Neutrophil (primary cell): Measurements from ENCODE around the gene SYNPR.

Source experiments
- H3K27ac ChIP-seq: fragments of 200-600 bp; sonication (generic); 2 replicates; pipeline ENCODE4 v1.5.1; 2016; ENCODE audit warnings: mild to moderate bottlenecking, moderate library complexity
- H3K27me3 ChIP-seq: fragments of 200-600 bp; sonication (generic); 2 replicates; pipeline ENCODE4 v1.6.0; 2016; ENCODE audit warnings: mild to moderate bottlenecking
- H3K36me3 ChIP-seq: fragments of 200-600 bp; sonication (generic); 2 replicates; pipeline ENCODE4 v1.5.1; 2017
- H3K4me1 ChIP-seq, 2 experiments: fragments of 200-600 bp in 1 of 2; sonication (generic) in 1 of 2; 1 replicate in 1 of 2; 2 replicates in 1 of 2; pipeline versions ENCODE4 v1.5.1 to v1.6.1; 2013 to 2016; ENCODE audit warnings: low read depth in 1 of 2, low read length in 1 of 2, mild to moderate bottlenecking in 1 of 2, moderate library complexity in 1 of 2; ENCODE audit not compliant: control insufficient read depth in 1 of 2, insufficient read depth in 1 of 2
- H3K4me3 ChIP-seq, 2 experiments: fragments of 200-600 bp in 1 of 2; sonication (generic) in 1 of 2; 1 replicate in 1 of 2; 2 replicates in 1 of 2; pipeline ENCODE4 v1.5.1; 2013 to 2016; ENCODE audit warnings: low read depth in 1 of 2, low read length in 1 of 2, mild to moderate bottlenecking in 1 of 2, moderate library complexity in 1 of 2
- H3K9me3 ChIP-seq: fragments of 200-600 bp; sonication (generic); 2 replicates; pipeline ENCODE4 v1.5.1; 2016
- CTCF ChIP-seq: fragments of 200-600 bp; sonication (generic); IDR thresholded peaks from 2 replicates; pipeline ENCODE4 v1.5.1; 2016; ENCODE audit warnings: antibody characterized with exemption

Gene SYNPR

GRCh38 chr3:63478990-63479660 lies 201.0 kb downstream of the SYNPR start:
- Histone ChIP-seq H3K36me3 (no peaks in the 10 kb centered on the region), H3K9me3 (no peaks in the 10 kb centered on the region), H3K27me3 (no peaks in the 10 kb centered on the region), H3K4me1 (no peaks in the 10 kb centered on the region), H3K27ac (no peak overlapping the region), H3K4me3 (no peak overlapping the region)
- TF ChIP-seq CTCF, result no peak

DNA sequence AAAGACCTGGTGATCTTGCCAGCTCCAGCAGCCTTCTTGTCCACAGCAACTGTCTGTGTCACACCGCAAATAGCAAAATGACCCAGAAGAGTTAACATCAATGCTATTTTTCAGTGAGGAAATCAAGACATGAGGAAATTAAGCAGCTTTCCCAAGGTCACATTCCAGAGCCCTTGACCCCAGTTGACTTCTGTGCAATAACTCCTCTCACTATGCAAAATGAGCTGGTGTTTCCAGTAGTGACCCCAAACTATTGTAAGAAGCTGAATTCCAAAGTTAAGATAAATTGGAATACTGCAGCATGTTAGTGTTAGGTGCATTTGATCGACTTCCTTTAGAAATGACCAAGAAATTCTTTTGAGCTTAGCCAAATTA lies 201.5 kb downstream of the SYNPR start:
- TF ChIP-seq CTCF, result no peak
- Histone ChIP-seq H3K4me1 (no peaks in the 10 kb centered on the region), H3K36me3 (no peaks in the 10 kb centered on the region), H3K27ac (no peak overlapping the region), H3K4me3 (no peak overlapping the region), H3K9me3 (no peaks in the 10 kb centered on the region), H3K27me3 (no peaks in the 10 kb centered on the region)

GRCh38 chr3:63481627-63482026 lies 203.5 kb downstream of the SYNPR start:
- no peak for TF ChIP-seq CTCF
- Histone ChIP-seq H3K27ac (no peak overlapping the region), H3K27me3 (no peaks in the 10 kb centered on the region), H3K4me1 (no peaks in the 10 kb centered on the region), H3K36me3 (no peaks in the 10 kb centered on the region), H3K4me3 (no peak overlapping the region), H3K9me3 (no peaks in the 10 kb centered on the region)

GRCh38 chr3:63482341-63482740 lies 204.2 kb downstream of the SYNPR start:
- Histone ChIP-seq H3K4me3 (no peak overlapping the region), H3K4me1 (no peaks in the 10 kb centered on the region), H3K9me3 (no peaks in the 10 kb centered on the region), H3K27me3 (no peaks in the 10 kb centered on the region), H3K27ac (no peak overlapping the region), H3K36me3 (no peaks in the 10 kb centered on the region)
- no peak for TF ChIP-seq CTCF

DNA sequence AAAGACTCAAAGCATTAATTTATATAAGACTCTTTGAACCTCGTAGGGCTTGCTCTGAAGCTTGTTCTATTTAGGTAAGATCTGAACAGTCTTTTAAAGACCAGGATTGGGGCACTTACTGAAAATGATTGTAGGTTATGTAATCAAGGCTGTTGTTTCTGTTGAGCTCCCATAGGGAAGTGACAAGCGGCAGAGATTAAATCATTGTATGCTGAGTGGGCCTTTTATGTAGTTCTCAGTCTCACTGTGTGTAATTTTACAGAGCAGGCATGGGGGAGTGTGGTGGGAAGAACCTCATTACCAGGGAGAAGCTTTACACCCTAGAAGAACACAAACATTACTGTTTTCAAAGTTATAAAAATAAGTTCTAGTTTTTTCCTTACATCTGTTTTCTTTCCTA lies 214.4 kb downstream of the SYNPR start:
- TF ChIP-seq CTCF, result no peak
- H3K4me3 ChIP-seq, result no peak overlapping the region
- no peaks in the 10 kb centered on the region for H3K36me3 ChIP-seq
- no peaks in the 10 kb centered on the region for H3K27me3 ChIP-seq
- no peaks in the 10 kb centered on the region for H3K4me1 ChIP-seq
- no peak overlapping the region for H3K27ac ChIP-seq
- H3K9me3 ChIP-seq, result no peaks in the 10 kb centered on the region

DNA sequence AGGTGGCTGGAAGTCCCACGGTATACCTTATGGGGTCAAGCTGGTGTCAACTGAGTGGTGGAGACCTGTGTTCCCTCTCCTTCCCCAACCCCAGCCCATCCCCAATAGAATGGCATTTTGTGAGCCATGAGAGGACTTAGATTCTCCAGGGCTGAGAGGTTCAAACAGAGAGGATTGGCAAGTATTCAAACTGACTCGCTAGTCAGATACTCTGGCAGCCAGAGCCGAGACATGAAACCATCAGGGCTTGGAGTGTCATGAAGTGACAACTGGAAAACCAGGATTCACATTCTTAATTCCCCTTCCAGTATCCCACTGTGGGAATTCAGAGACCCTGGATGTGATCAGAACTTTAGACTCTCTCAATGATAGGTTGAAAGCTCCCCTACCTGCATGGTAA lies 215.0 kb downstream of the SYNPR start:
- Histone ChIP-seq H3K36me3 (no peaks in the 10 kb centered on the region), H3K27ac (no peak overlapping the region), H3K27me3 (no peaks in the 10 kb centered on the region), H3K4me3 (no peak overlapping the region), H3K9me3 (no peaks in the 10 kb centered on the region), H3K4me1 (no peaks in the 10 kb centered on the region)
- no peak for TF ChIP-seq CTCF
